ENCODE data around the gene SEZ6.

Gene SEZ6

GRCh38 chr17:28993645-28994426 is 12.0 kb downstream of the SEZ6 start:
- H3K4me3 ChIP-seq (replicated peaks; ENCODE audit: low read depth, low read length), result no peak overlapping the region
- TF ChIP-seq, protein P1, sequence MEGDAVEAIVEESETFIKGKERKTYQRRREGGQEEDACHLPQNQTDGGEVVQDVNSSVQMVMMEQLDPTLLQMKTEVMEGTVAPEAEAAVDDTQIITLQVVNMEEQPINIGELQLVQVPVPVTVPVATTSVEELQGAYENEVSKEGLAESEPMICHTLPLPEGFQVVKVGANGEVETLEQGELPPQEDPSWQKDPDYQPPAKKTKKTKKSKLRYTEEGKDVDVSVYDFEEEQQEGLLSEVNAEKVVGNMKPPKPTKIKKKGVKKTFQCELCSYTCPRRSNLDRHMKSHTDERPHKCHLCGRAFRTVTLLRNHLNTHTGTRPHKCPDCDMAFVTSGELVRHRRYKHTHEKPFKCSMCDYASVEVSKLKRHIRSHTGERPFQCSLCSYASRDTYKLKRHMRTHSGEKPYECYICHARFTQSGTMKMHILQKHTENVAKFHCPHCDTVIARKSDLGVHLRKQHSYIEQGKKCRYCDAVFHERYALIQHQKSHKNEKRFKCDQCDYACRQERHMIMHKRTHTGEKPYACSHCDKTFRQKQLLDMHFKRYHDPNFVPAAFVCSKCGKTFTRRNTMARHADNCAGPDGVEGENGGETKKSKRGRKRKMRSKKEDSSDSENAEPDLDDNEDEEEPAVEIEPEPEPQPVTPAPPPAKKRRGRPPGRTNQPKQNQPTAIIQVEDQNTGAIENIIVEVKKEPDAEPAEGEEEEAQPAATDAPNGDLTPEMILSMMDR (IDR thresholded peaks at IDR 0.05; ENCODE audit: low read length, missing control alignments), result no peak
- no peak for DNase-seq (ENCODE audit: low read depth)

- H3K4me3 ChIP-seq (replicated peaks; ENCODE audit: low read depth, low read length), result no peak overlapping the region
- TF ChIP-seq, protein P1 (IDR thresholded peaks at IDR 0.05; ENCODE audit: low read length, missing control alignments), result no peak
- DNase-seq (ENCODE audit: low read depth), result no peak
Observed at GRCh38 chr17:28992625-28993600, 12.9 kb downstream of the SEZ6 start.

DNA sequence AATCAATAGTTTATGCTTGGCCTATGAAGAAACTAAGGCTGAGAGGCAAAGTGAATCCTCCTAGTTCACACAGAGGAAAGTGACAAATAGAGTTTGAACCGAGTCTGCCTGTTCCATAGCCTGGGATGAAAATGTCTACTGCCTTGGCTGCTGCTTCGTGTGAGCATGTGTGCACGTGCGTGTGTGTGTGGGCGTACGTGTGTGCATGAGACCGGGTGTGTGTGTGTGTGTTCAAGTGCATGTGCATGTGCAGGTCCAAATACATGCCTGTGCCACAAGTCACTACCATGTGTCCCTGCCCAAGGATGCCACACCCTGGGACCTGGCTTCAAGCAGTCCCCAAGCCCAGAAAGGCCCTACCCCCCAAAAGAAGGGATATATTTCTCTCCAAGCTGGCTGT is 13.6 kb downstream of the SEZ6 start:
- no peak for DNase-seq (ENCODE audit: low read depth)
- no peak overlapping the region for H3K4me3 ChIP-seq (replicated peaks; ENCODE audit: low read depth, low read length)
- TF ChIP-seq, protein P1 (IDR thresholded peaks at IDR 0.05; ENCODE audit: low read length, missing control alignments), result no peak

GRCh38 chr17:28991779-28992178 is 14.1 kb downstream of the SEZ6 start:
- TF ChIP-seq, protein P1 (IDR thresholded peaks at IDR 0.05; ENCODE audit: low read length, missing control alignments), result no peak
- DNase-seq (ENCODE audit: low read depth), result no peak
- no peak overlapping the region for H3K4me3 ChIP-seq (replicated peaks; ENCODE audit: low read depth, low read length)

DNA sequence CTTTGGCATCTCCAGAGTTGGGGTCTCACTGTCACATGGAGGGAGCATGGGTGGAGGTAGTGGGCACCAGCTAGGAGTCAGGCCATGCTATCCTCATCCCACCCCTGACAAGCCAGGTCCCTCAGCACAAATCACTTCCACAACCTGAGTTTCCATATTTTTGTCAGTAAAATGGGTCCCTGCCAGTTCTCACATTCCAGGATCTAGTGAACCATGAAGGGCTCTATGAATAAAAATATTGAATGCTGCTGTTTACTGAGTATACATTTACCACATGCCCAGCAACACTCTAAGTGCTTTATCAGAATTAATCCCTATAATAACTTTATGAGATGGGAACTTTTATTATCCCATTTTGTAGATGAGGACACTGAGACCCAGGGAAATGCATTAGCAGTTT is 16.8 kb downstream of the SEZ6 start:
- H3K4me3 ChIP-seq (replicated peaks; ENCODE audit: low read depth, low read length), result no peak overlapping the region
- DNase-seq (ENCODE audit: low read depth), result no peak
- TF ChIP-seq, protein P1 (IDR thresholded peaks at IDR 0.05; ENCODE audit: low read length, missing control alignments), result no peak

GRCh38 chr17:28988475-28988874 is 17.4 kb downstream of the SEZ6 start:
- DNase-seq (ENCODE audit: low read depth), result no peak
- no peak overlapping the region for H3K4me3 ChIP-seq (replicated peaks; ENCODE audit: low read depth, low read length)
- TF ChIP-seq, protein P1 (IDR thresholded peaks at IDR 0.05; ENCODE audit: low read length, missing control alignments), result no peak

All from fibroblast of pulmonary artery (primary cell).